T-helper 1 cell treated with Interleukin-12 subunit alpha and Interleukin-12 subunit beta and Interleukin-4 antibody, amounts not matched to agents 30 μg/mL and 1 μg/mL, for 36 hours (primary cell): ENCODE data around the gene PITPNM1.

Experiments used
- H3K27ac Mint-ChIP-seq: one replicate; pipeline ENCODE4 v1.8.0; 2021; ENCODE audit warnings: mild to moderate bottlenecking, mixed read lengths
- H3K27me3 Mint-ChIP-seq: one replicate; pipeline ENCODE4 v1.8.0; 2021; ENCODE audit warnings: low read depth, mixed read lengths
- H3K36me3 Mint-ChIP-seq: one replicate; pipeline ENCODE4 v1.8.0; 2021; ENCODE audit warnings: low read depth, mixed read lengths
- H3K4me1 Mint-ChIP-seq: one replicate; pipeline ENCODE4 v1.8.0; 2021; ENCODE audit warnings: low read depth, mixed read lengths
- H3K4me3 Mint-ChIP-seq: one replicate; pipeline ENCODE4 v1.8.0; 2021; ENCODE audit warnings: mild to moderate bottlenecking, moderate library complexity, mixed read lengths
- H3K9me3 Mint-ChIP-seq: one replicate; pipeline ENCODE4 v1.8.0; 2021; ENCODE audit warnings: mixed read lengths

The PITPNM1 gene

GRCh38 chr11:67457453-67457852 lies 47.7 kb downstream of the PITPNM1 start:
- Mint-ChIP-seq H3K4me1 (no peaks in the 10 kb centered on the region), H3K27ac (no peak overlapping the region)

GRCh38 chr11:67456068-67456705 lies 49.0 kb downstream of the PITPNM1 start:
- Mint-ChIP-seq H3K27me3 (peaks cover 3% of the 10 kb centered on the region), H3K27ac (no peak overlapping the region), H3K36me3 (no peaks in the 10 kb centered on the region), H3K4me3 (no peak overlapping the region), H3K9me3 (no peaks in the 10 kb centered on the region), H3K4me1 (no peaks in the 10 kb centered on the region)

More at GRCh38 chr11:67457453-67457852, 47.7 kb downstream of the PITPNM1 start:
- Mint-ChIP-seq H3K4me3 (no peak overlapping the region), H3K36me3 (no peaks in the 10 kb centered on the region), H3K9me3 (no peaks in the 10 kb centered on the region), H3K27me3 (peaks cover 3% of the 10 kb centered on the region)

GRCh38 chr11:67455054-67455453 lies 50.1 kb downstream of the PITPNM1 start, which contains the start of gene CABP4:
Gene CABP4 (plus strand): TSS chr11:67455354. CDS start chr11:67455424, 70 bp downstream.
- Mint-ChIP-seq H3K9me3 (no peaks in the 10 kb centered on the region), H3K4me3 (no peak within 1 kb of the TSS), H3K27ac (no peak within 1 kb of the TSS), H3K27me3 (no peaks in the 10 kb centered on the region), H3K4me1 (no peaks in the 10 kb centered on the region), H3K36me3 (no peaks in the 10 kb centered on the region)

- no peaks in the 10 kb centered on the region for H3K36me3 Mint-ChIP-seq
Observed at GRCh38 chr11:67453816-67454732, 51.1 kb downstream of the PITPNM1 start.

GRCh38 chr11:67452141-67452952 lies 52.8 kb downstream of the PITPNM1 start, which contains the start of gene GPR152:
Gene GPR152 (minus strand): TSS chr11:67452729. CDS start chr11:67452724, 5 bp downstream.
- Mint-ChIP-seq H3K4me3 (no peak within 1 kb of the TSS), H3K27ac (no peak within 1 kb of the TSS), H3K4me1 (peaks cover 10% of the 10 kb centered on the region), H3K9me3 (no peaks in the 10 kb centered on the region), H3K36me3 (no peaks in the 10 kb centered on the region), H3K27me3 (no peaks in the 10 kb centered on the region)

More at GRCh38 chr11:67453816-67454732, 51.1 kb downstream of the PITPNM1 start:
- H3K9me3 Mint-ChIP-seq, result no peaks in the 10 kb centered on the region
- H3K27ac Mint-ChIP-seq, result no peak overlapping the region
- no peak overlapping the region for H3K4me3 Mint-ChIP-seq
- H3K4me1 Mint-ChIP-seq, result peaks cover 3% of the 10 kb centered on the region
- H3K27me3 Mint-ChIP-seq, result no peaks in the 10 kb centered on the region

- Mint-ChIP-seq H3K9me3 (no peaks in the 10 kb centered on the region), H3K4me3 (no peak overlapping the region), H3K36me3 (no peaks in the 10 kb centered on the region), H3K4me1 (peaks cover 12% of the 10 kb centered on the region), H3K27ac (no peak overlapping the region), H3K27me3 (no peaks in the 10 kb centered on the region)
Observed at GRCh38 chr11:67451658-67451976, 53.5 kb downstream of the PITPNM1 start.

- no peak overlapping the region for H3K4me3 Mint-ChIP-seq
- H3K9me3 Mint-ChIP-seq, result no peaks in the 10 kb centered on the region
- H3K4me1 Mint-ChIP-seq, result peaks cover 17% of the 10 kb centered on the region
- peaks cover 2% of the 10 kb centered on the region for H3K36me3 Mint-ChIP-seq
- H3K27me3 Mint-ChIP-seq, result no peaks in the 10 kb centered on the region
- H3K27ac Mint-ChIP-seq, result no peak overlapping the region
Observed at GRCh38 chr11:67450796-67451657, 54.1 kb downstream of the PITPNM1 start.

GRCh38 chr11:67449116-67449844 lies 55.9 kb downstream of the PITPNM1 start:
- Mint-ChIP-seq H3K27ac (peak overlapping the region; percentile 42), H3K9me3 (no peaks in the 10 kb centered on the region), H3K27me3 (no peaks in the 10 kb centered on the region), H3K36me3 (peaks cover 3% of the 10 kb centered on the region), H3K4me3 (no peak overlapping the region), H3K4me1 (peaks cover 32% of the 10 kb centered on the region)

GRCh38 chr11:67448220-67448609 lies 56.9 kb downstream of the PITPNM1 start:
- Mint-ChIP-seq H3K36me3 (peaks cover 3% of the 10 kb centered on the region), H3K4me1 (peaks cover 39% of the 10 kb centered on the region), H3K4me3 (no peak overlapping the region), H3K27me3 (no peaks in the 10 kb centered on the region), H3K27ac (no peak overlapping the region), H3K9me3 (no peaks in the 10 kb centered on the region)

- H3K9me3 Mint-ChIP-seq, result no peaks in the 10 kb centered on the region
- no peaks in the 10 kb centered on the region for H3K27me3 Mint-ChIP-seq
- H3K4me3 Mint-ChIP-seq, result peak overlapping the region; percentile 81
- peak overlapping the region; percentile 87 for H3K27ac Mint-ChIP-seq
- H3K36me3 Mint-ChIP-seq, result peaks cover 3% of the 10 kb centered on the region
- peaks cover 48% of the 10 kb centered on the region for H3K4me1 Mint-ChIP-seq
Observed at GRCh38 chr11:67445515-67445914, 59.6 kb downstream of the PITPNM1 start.

- Mint-ChIP-seq H3K27ac (peak overlapping the region; percentile 85), H3K36me3 (peaks cover 19% of the 10 kb centered on the region), H3K9me3 (no peaks in the 10 kb centered on the region), H3K27me3 (no peaks in the 10 kb centered on the region), H3K4me1 (peaks cover 59% of the 10 kb centered on the region), H3K4me3 (peak overlapping the region; percentile 75)
Observed at GRCh38 chr11:67442504-67443404, 62.4 kb downstream of the PITPNM1 start.
